Neuronal stem cell (in vitro differentiated cells): ENCODE results near the gene FAM149A.

ENCODE experiments used
- DNase-seq: peaks from one replicate; pipeline ENCODE4 v3.0.0-alpha.2; 2013; ENCODE audit warnings: low spot score
- H2AFZ ChIP-seq: one replicate; pipeline ENCODE4 v1.6.1; 2013; ENCODE audit warnings: mild to moderate bottlenecking, low read length, inconsistent platforms
- H2AK5ac ChIP-seq: 2 replicates; pipeline ENCODE4 v1.6.1; 2013; ENCODE audit warnings: low read depth, mild to moderate bottlenecking, inconsistent platforms, low read length, moderate library complexity, mixed read lengths
- H2BK120ac ChIP-seq: 2 replicates; pipeline ENCODE4 v1.6.1; 2013; ENCODE audit warnings: low read depth, mild to moderate bottlenecking, inconsistent platforms, low read length, moderate library complexity, mixed read lengths
- H2BK12ac ChIP-seq: one replicate; pipeline ENCODE4 v1.6.1; 2013; ENCODE audit warnings: low read length, inconsistent platforms
- H2BK15ac ChIP-seq: 2 replicates; pipeline ENCODE4 v1.6.1; 2013; ENCODE audit warnings: mild to moderate bottlenecking, low read length, inconsistent platforms, mixed read lengths
- H2BK5ac ChIP-seq: one replicate; pipeline ENCODE4 v1.6.1; 2013; ENCODE audit warnings: inconsistent platforms, mild to moderate bottlenecking, low read length, moderate library complexity
- H3K14ac ChIP-seq: one replicate; pipeline ENCODE4 v1.6.1; 2013; ENCODE audit warnings: low read length, inconsistent platforms
- H3K18ac ChIP-seq: 2 replicates; pipeline ENCODE4 v1.6.1; 2013; ENCODE audit warnings: low read length, inconsistent platforms
- H3K23ac ChIP-seq: 2 replicates; pipeline ENCODE4 v1.6.1; 2013; ENCODE audit warnings: low read depth, mild to moderate bottlenecking, mixed read lengths, low read length, inconsistent platforms; ENCODE audit not compliant: poor library complexity
- H3K27ac ChIP-seq: replicated peaks from 3 replicates; pipeline ENCODE4 v1.5.1; 2013; ENCODE audit warnings: low read length, inconsistent platforms
- H3K27me3 ChIP-seq, 3 experiments: 2 replicates each; pipeline ENCODE4 v1.6.1; 2013; ENCODE audit warnings: low read length in 3 of 3, mild to moderate bottlenecking in 2 of 3, inconsistent platforms in 1 of 3, low read depth in 1 of 3, mixed read lengths in 1 of 3, moderate library complexity in 1 of 3; ENCODE audit not compliant: control insufficient read depth in 3 of 3, insufficient read depth in 3 of 3
- H3K36me3 ChIP-seq, 2 donors: replicated peaks in 1 of 2; 2 replicates each; pipeline ENCODE4 v1.6.1; 2013; ENCODE audit warnings: low read length in 2 of 2; ENCODE audit not compliant: control insufficient read depth in 2 of 2, insufficient read depth in 2 of 2
- H3K4ac ChIP-seq: 2 replicates; pipeline ENCODE4 v1.6.1; 2013; ENCODE audit warnings: inconsistent platforms, mild to moderate bottlenecking, low read length, moderate library complexity
- H3K4me1 ChIP-seq, 2 donors: 1 replicate in 1 of 2; 2 replicates in 1 of 2; pipeline ENCODE4 v1.6.1; 2013; ENCODE audit warnings: low read length in 2 of 2, low read depth in 1 of 2; ENCODE audit not compliant: control insufficient read depth in 2 of 2, insufficient read depth in 1 of 2
- H3K4me2 ChIP-seq: one replicate; pipeline ENCODE4 v1.6.1; 2013; ENCODE audit warnings: mild to moderate bottlenecking, low read length, inconsistent platforms; ENCODE audit not compliant: insufficient read depth, poor library complexity, severe bottlenecking
- H3K4me3 ChIP-seq, 2 donors: 2 replicates each; pipeline ENCODE4 v1.5.1; 2013; ENCODE audit warnings: low read length in 2 of 2, mild to moderate bottlenecking in 2 of 2, inconsistent platforms in 1 of 2, moderate library complexity in 1 of 2
- H3K79me1 ChIP-seq: one replicate; pipeline ENCODE4 v1.6.1; 2013; ENCODE audit warnings: low read depth, mild to moderate bottlenecking, inconsistent platforms, low read length, moderate library complexity
- H3K9ac ChIP-seq: one replicate; pipeline ENCODE4 v1.6.1; 2013; ENCODE audit warnings: mild to moderate bottlenecking, low read depth, low read length, inconsistent platforms; ENCODE audit not compliant: poor library complexity
- H3K9me3 ChIP-seq, 2 donors: replicated peaks in 1 of 2; 2 replicates each; pipeline versions ENCODE3 to v1.6.1; 2013; ENCODE audit warnings: low read length in 2 of 2, mild to moderate bottlenecking in 2 of 2, inconsistent platforms in 1 of 2, low read depth in 1 of 2, mixed read lengths in 1 of 2, moderate library complexity in 1 of 2; ENCODE audit not compliant: control insufficient read depth in 2 of 2, insufficient read depth in 1 of 2
- H4K8ac ChIP-seq: one replicate; pipeline ENCODE4 v1.6.1; 2013; ENCODE audit warnings: low read depth, mild to moderate bottlenecking, inconsistent platforms, low read length, moderate library complexity
- H4K91ac ChIP-seq: one replicate; pipeline ENCODE4 v1.6.1; 2013; ENCODE audit warnings: low read length, low read depth, mild to moderate bottlenecking, inconsistent platforms; ENCODE audit not compliant: poor library complexity
- WGBS, 2 donors: extraction: QIAGEN DNeasy Blood & Tissue Kit; methylation state at CpG; one replicate each; pipeline ENCODE4 v1.1.7; 2013; ENCODE audit warnings: missing lambda C conversion rate in 2 of 2, mixed read lengths in 1 of 2; ENCODE audit not compliant: insufficient read length in 2 of 2, insufficient replicate concordance in 1 of 2; ENCODE audit errors: extremely low coverage in 2 of 2; 5-methylcytosine and 5-hydroxymethylcytosine counted together

Gene FAM149A

GRCh38 chr4:186116697-186117096 is 12.2 kb downstream of the FAM149A start:
- H2BK15ac ChIP-seq = no peak overlapping the region

GRCh38 chr4:186118582-186118981 is 14.1 kb downstream of the FAM149A start:
- no peak overlapping the region for H2AK5ac ChIP-seq
- H2BK5ac ChIP-seq = no peak overlapping the region
- peaks cover 0 to 22% (median 0%) of the 10 kb centered on the region in 3 experiments for H3K27me3 ChIP-seq
- H3K4me2 ChIP-seq = no peak overlapping the region
- H3K14ac ChIP-seq = no peak overlapping the region
- no peak overlapping the region for H3K23ac ChIP-seq
- H3K4me3 ChIP-seq = no peak overlapping the region
- H3K4me1 ChIP-seq = no peaks in the 10 kb centered on the region
- H3K4ac ChIP-seq = no peak overlapping the region
- no peaks in the 10 kb centered on the region for H3K79me1 ChIP-seq
- no peak for DNase-seq
- WGBS, 2 donors = no CpG with 5 or more reads among the region's 7 CpGs
- no peaks in the 10 kb centered on the region for H3K9me3 ChIP-seq
- no peaks in the 10 kb centered on the region for H3K36me3 ChIP-seq
- H2BK120ac ChIP-seq = no peak overlapping the region
- no peak overlapping the region for H4K8ac ChIP-seq
- no peak overlapping the region for H2BK12ac ChIP-seq
- no peak overlapping the region for H4K91ac ChIP-seq
- H3K18ac ChIP-seq = no peak overlapping the region
- no peak overlapping the region for H2AFZ ChIP-seq
- no peak overlapping the region for H3K9ac ChIP-seq
- no peak overlapping the region for H3K27ac ChIP-seq
- H2BK15ac ChIP-seq = no peak overlapping the region

More at GRCh38 chr4:186116697-186117096, 12.2 kb downstream of the FAM149A start:
- Histone ChIP-seq H3K4me1 (no peaks in the 10 kb centered on the region), H4K8ac (no peak overlapping the region), H3K27ac (no peak overlapping the region), H3K18ac (no peak overlapping the region), H3K27me3 (peaks cover 0 to 20% (median 0%) of the 10 kb centered on the region in 3 experiments), H3K23ac (no peak overlapping the region), H2AK5ac (no peak overlapping the region), H3K79me1 (no peaks in the 10 kb centered on the region), H3K36me3 (no peaks in the 10 kb centered on the region), H3K9ac (no peak overlapping the region), H3K14ac (no peak overlapping the region), H2BK5ac (no peak overlapping the region), H3K9me3 (no peaks in the 10 kb centered on the region), H4K91ac (no peak overlapping the region), H2BK12ac (no peak overlapping the region), H3K4ac (no peak overlapping the region), H3K4me2 (no peak overlapping the region), H2BK120ac (no peak overlapping the region), H2AFZ (no peak overlapping the region), H3K4me3 (no peak overlapping the region)
- no peak for DNase-seq
- no CpG with 5 or more reads among the region's 2 CpGs for WGBS, 2 donors

GRCh38 chr4:186121057-186121456 is 16.6 kb downstream of the FAM149A start:
- H3K4me1 ChIP-seq = no peaks in the 10 kb centered on the region
- no peak overlapping the region for H3K18ac ChIP-seq

GRCh38 chr4:186128842-186129241 is 24.3 kb downstream of the FAM149A start:
- Histone ChIP-seq H3K4me1 (peaks cover 8 to 13% of the 10 kb centered on the region in 2 donors), H2AK5ac (no peak overlapping the region), H3K4me2 (no peak overlapping the region), H3K4me3 (peak overlapping the region in 1 of 2 donors; percentile 17), H3K27ac (no peak overlapping the region), H2BK5ac (no peak overlapping the region), H2BK15ac (no peak overlapping the region), H2AFZ (no peak overlapping the region), H2BK12ac (no peak overlapping the region), H3K9me3 (no peaks in the 10 kb centered on the region), H2BK120ac (no peak overlapping the region), H3K18ac (no peak overlapping the region), H3K23ac (no peak overlapping the region), H4K91ac (no peak overlapping the region), H3K14ac (no peak overlapping the region), H4K8ac (no peak overlapping the region), H3K27me3 (peaks cover 0 to 2% (median 0%) of the 10 kb centered on the region in 3 experiments), H3K9ac (no peak overlapping the region), H3K79me1 (no peaks in the 10 kb centered on the region), H3K4ac (no peak overlapping the region), H3K36me3 (no peaks in the 10 kb centered on the region)
- WGBS, 2 donors = no CpG with 5 or more reads among the region's 3 CpGs
- DNase-seq = no peak

More at GRCh38 chr4:186121057-186121456, 16.6 kb downstream of the FAM149A start:
- no peak overlapping the region for H2BK120ac ChIP-seq
- H3K9ac ChIP-seq = no peak overlapping the region
- H3K14ac ChIP-seq = no peak overlapping the region
- no peak overlapping the region for H2AFZ ChIP-seq
- H2BK15ac ChIP-seq = no peak overlapping the region
- no CpG with 5 or more reads among the region's 2 CpGs for WGBS, 2 donors
- no peak overlapping the region for H2BK12ac ChIP-seq
- H3K23ac ChIP-seq = no peak overlapping the region
- H3K9me3 ChIP-seq = no peaks in the 10 kb centered on the region
- no peak overlapping the region for H4K8ac ChIP-seq
- no peak overlapping the region for H3K4me2 ChIP-seq
- no peak for DNase-seq
- H2AK5ac ChIP-seq = no peak overlapping the region
- H3K79me1 ChIP-seq = no peaks in the 10 kb centered on the region
- H3K4me3 ChIP-seq = no peak overlapping the region
- H3K4ac ChIP-seq = no peak overlapping the region
- no peak overlapping the region for H3K27ac ChIP-seq
- no peaks in the 10 kb centered on the region for H3K36me3 ChIP-seq
- H3K27me3 ChIP-seq = peaks cover 0 to 22% (median 0%) of the 10 kb centered on the region in 3 experiments
- no peak overlapping the region for H4K91ac ChIP-seq
- no peak overlapping the region for H2BK5ac ChIP-seq
